A673 (cell line): ENCODE data around the gene BCL7A.

Experiments used
- CTCF ChIP-seq: fragments of 300-800, 200-600 bp; sonication (generic); conservative IDR thresholded peaks from 2 replicates; pipeline ENCODE4 v1.5.1; 2017; ENCODE audit warnings: low read depth, mild to moderate bottlenecking, antibody characterized with exemption, low read length, moderate library complexity, mixed read lengths
- EZH2 ChIP-seq: fragments of 200-600 bp; sonication (generic); IDR thresholded peaks from 2 replicates; pipeline ENCODE4 v1.6.1; 2017; ENCODE audit warnings: borderline replicate concordance, low read depth, mild to moderate bottlenecking, mixed read lengths, antibody characterized with exemption, low read length; ENCODE audit not compliant: poor library complexity, severe bottlenecking

- no peak for TF ChIP-seq CTCF
- no peak for TF ChIP-seq EZH2
Measured at GRCh38 chr12:121980191-121980891, 41.3 kb upstream of the BCL7A start.
